Prostate gland (tissue), 2 donors: ENCODE results near the gene WDR41. TPM values are rescaled to one million over a fixed set of nuclear protein-coding genes. Genes with fewer than 3 reads are reported as not detected.
A peak's percentile ranks its signal among the peaks of the same experiment; 100 is the strongest.

Experiments
- DNase-seq: peaks from one replicate; pipeline ENCODE4 v3.0.0-alpha.2; 2019; ENCODE audit warnings: low spot score
- H3K27ac ChIP-seq, 2 donors: fragments of 200-600 bp; sonication (generic); 2 replicates each; pipeline ENCODE4 v1.5.1; 2017 to 2019
- H3K27me3 ChIP-seq: fragments of 200-600 bp; sonication (generic); replicated peaks from 2 replicates; pipeline ENCODE4 v1.5.1; 2019; ENCODE audit not compliant: insufficient read depth
- H3K36me3 ChIP-seq, 2 donors: fragments of 200-600 bp; sonication (generic); 1 replicate in 1 of 2; 2 replicates in 1 of 2; pipeline versions ENCODE4 v1.5.1 to v1.8.1; 2017 to 2019
- H3K4me1 ChIP-seq: fragments of 200-600 bp; sonication (generic); replicated peaks from 2 replicates; pipeline ENCODE4 v1.5.1; 2019
- H3K4me3 ChIP-seq, 2 donors: fragments of 200-600 bp; sonication (generic); 2 replicates each; pipeline ENCODE4 v1.5.1; 2017 to 2019
- H3K9me3 ChIP-seq: fragments of 200-600 bp; sonication (generic); 2 replicates; pipeline ENCODE4 v1.5.1; 2017
- CTCF ChIP-seq, 4 experiments: fragments of 200-600 bp in 2 of 4; fragments of 450-650 bp in 2 of 4; sonication (generic) in 2 of 4; IDR thresholded peaks; 1 replicate in 3 of 4; 2 replicates in 1 of 4; pipeline ENCODE4 v1.5.1; 2016 to 2019; ENCODE audit warnings: antibody characterized with exemption in 4 of 4, mild to moderate bottlenecking in 2 of 4, moderate library complexity in 2 of 4
- POLR2A ChIP-seq: fragments of 450-650 bp; IDR thresholded peaks from one replicate; pipeline ENCODE4 v1.6.1; 2016; ENCODE audit warnings: antibody characterized with exemption, mild to moderate bottlenecking
- POLR2AphosphoS5 ChIP-seq: sonication (generic); formaldehyde crosslinking; IDR thresholded peaks from one replicate; pipeline ENCODE4 v1.6.1; 2017; ENCODE audit warnings: antibody characterized with exemption
- WGBS: methylation state at CpG from one replicate; pipeline ENCODE4 v1.1.5; 2018; 5-methylcytosine and 5-hydroxymethylcytosine counted together
- intact Hi-C: fragments of 100-400 bp; cut with DNase I; formaldehyde crosslinking; loops from one replicate; pipeline ENCODE4 v1.14.2; 2022
- total RNA-seq, 2 donors: library from RNA; depleted of rRNA; stranded (reverse); fragments of >200 nt; gene quantifications; one replicate each; pipeline ENCODE4 v1.1.0, GENCODE V29; 2016

Gene WDR41
- total RNA-seq, 2 donors from 2014 or later: 28.8 to 76.1 TPM

DNA sequence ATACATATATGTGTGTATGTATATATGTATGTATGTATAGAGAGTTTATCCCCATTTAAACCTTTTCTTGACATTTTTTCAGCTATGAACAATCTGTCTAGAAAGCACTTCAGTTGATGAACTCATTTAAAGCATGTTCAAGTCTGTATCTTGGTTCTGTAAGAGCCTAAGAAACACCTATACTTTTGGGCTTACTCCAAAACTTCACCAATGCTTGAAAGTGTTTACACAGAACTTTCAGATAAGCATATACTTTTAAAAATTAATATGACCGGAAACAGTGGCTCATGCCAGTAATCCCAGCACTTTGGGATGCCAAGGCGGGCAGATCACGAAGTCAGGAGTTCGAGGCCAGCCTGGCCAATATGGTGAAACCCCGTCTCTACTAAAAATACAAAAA lies 30.8 kb downstream of the WDR41 start:
- no peaks in the 10 kb centered on the region for H3K36me3 ChIP-seq
- H3K4me1 ChIP-seq: no peaks in the 10 kb centered on the region
- no peaks in the 10 kb centered on the region for H3K27me3 ChIP-seq
- TF ChIP-seq POLR2A: no peak
- TF ChIP-seq POLR2AphosphoS5: no peak
- TF ChIP-seq CTCF (IDR thresholded peaks at IDR 0.05): no peak
- DNase-seq: no peak
- 94% methylated on average over 5 of the region's 5 CpGs for WGBS
- H3K4me3 ChIP-seq: no peak overlapping the region
- intact Hi-C loops: no loop called here
- no peaks in the 10 kb centered on the region for H3K9me3 ChIP-seq
- H3K27ac ChIP-seq: no peak overlapping the region

GRCh38 chr5:77454123-77454522 lies 38.0 kb downstream of the WDR41 start:
- TF ChIP-seq POLR2A: no peak
- TF ChIP-seq POLR2AphosphoS5: no peak
- TF ChIP-seq CTCF (IDR thresholded peaks at IDR 0.05): no peak
- H3K9me3 ChIP-seq: no peaks in the 10 kb centered on the region
- intact Hi-C loops: no loop called here
- no peak for DNase-seq
- H3K4me3 ChIP-seq: no peak overlapping the region
- WGBS: 98% methylated on average over 3 of the region's 3 CpGs
- no peaks in the 10 kb centered on the region for H3K4me1 ChIP-seq
- no peaks in the 10 kb centered on the region for H3K36me3 ChIP-seq
- H3K27me3 ChIP-seq: no peaks in the 10 kb centered on the region
- no peak overlapping the region for H3K27ac ChIP-seq

- 49% methylated on average over 1 of the region's 1 CpG for WGBS
- Histone ChIP-seq H3K36me3 (no peaks in the 10 kb centered on the region), H3K4me1 (no peaks in the 10 kb centered on the region), H3K9me3 (no peaks in the 10 kb centered on the region), H3K27ac (no peak overlapping the region), H3K4me3 (no peak overlapping the region), H3K27me3 (no peaks in the 10 kb centered on the region)
- DNase-seq: no peak
- intact Hi-C loops: no loop called here
- TF ChIP-seq POLR2A (no peak), CTCF (IDR thresholded peaks at IDR 0.05) (no peak), POLR2AphosphoS5 (no peak)
Measured at GRCh38 chr5:77452351-77452750, 39.8 kb downstream of the WDR41 start.

DNA sequence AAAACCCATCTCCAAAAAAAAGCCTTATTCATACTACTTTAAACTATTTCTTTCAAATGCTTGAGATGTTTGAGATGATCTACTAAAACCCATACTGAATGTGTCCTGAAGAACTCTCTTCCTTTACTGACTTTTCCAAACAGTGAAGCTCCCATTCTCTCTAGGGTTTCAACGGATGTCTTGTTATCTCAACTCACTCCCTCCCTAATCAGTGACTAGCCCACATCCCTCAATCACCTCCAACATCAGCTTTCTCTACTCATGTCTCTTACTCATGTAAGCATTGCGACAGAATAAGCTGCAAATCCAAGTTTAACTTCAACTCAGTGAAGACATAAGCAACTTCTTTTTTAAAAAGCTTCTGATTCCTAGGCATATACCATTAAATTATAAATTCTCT lies 42.1 kb downstream of the WDR41 start:
- no peaks in the 10 kb centered on the region for H3K27me3 ChIP-seq
- H3K9me3 ChIP-seq: no peaks in the 10 kb centered on the region
- no peak for TF ChIP-seq CTCF (IDR thresholded peaks at IDR 0.05)
- no peak overlapping the region for H3K4me3 ChIP-seq
- no peaks in the 10 kb centered on the region for H3K4me1 ChIP-seq
- no peak for DNase-seq
- WGBS: 76% methylated on average over 2 of the region's 2 CpGs
- peak overlapping the region in 1 of 2 donors; percentile 32 for H3K27ac ChIP-seq
- H3K36me3 ChIP-seq: no peaks in the 10 kb centered on the region
- intact Hi-C loops: no loop called here

DNA sequence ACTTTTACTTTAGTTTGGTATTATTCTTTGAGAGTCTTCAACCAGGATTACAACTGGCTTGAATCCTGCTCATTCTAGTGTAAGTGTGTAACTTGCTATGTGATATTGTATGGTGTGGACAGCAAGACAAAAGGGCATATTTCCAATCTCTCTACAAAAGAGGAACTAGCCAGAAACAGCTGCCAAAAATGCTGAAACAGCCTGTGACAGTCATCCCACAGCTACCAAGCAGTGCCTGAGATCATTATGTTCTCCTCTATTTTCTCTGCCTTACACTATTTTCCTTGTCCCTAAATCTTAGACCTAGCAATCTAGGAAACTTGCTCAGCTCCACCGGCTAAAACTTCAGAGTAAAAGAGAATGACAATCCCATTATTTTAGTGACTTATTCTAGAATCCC lies 42.8 kb downstream of the WDR41 start:
- peak; percentile 22 for DNase-seq
- H3K36me3 ChIP-seq: no peaks in the 10 kb centered on the region
- WGBS: 53% methylated on average over 1 of the region's 1 CpG

More for the DNA sequence above, 42.8 kb downstream of the WDR41 start:
- H3K9me3 ChIP-seq: no peaks in the 10 kb centered on the region
- no peaks in the 10 kb centered on the region for H3K4me1 ChIP-seq
- no peak for TF ChIP-seq CTCF (IDR thresholded peaks at IDR 0.05)
- peak; percentile 33 for TF ChIP-seq POLR2AphosphoS5
- peak overlapping the region in 1 of 2 donors; percentile 32 for H3K27ac ChIP-seq
- no peaks in the 10 kb centered on the region for H3K27me3 ChIP-seq
- intact Hi-C loops: no loop called here
- H3K4me3 ChIP-seq: no peak overlapping the region
